Neural progenitor cell (in vitro differentiated cells): ENCODE results near the gene TEX2. TPM values are rescaled to one million over a fixed set of nuclear protein-coding genes. Genes with fewer than 3 reads are reported as not detected.

ENCODE experiments used
- DNase-seq: peaks from one replicate; pipeline ENCODE4 v3.0.0-alpha.2; 2016; ENCODE audit warnings: low spot score
- H2AFZ ChIP-seq: fragments of 200-600 bp; sonication (generic); replicated peaks from 2 replicates; pipeline ENCODE4 v1.6.1; 2016; ENCODE audit warnings: antibody characterized with exemption
- H3F3A ChIP-seq: fragments of 200-600 bp; sonication (generic); 2 replicates; pipeline ENCODE4 v1.6.1; 2016; ENCODE audit warnings: antibody characterized with exemption, low read depth
- H3K27ac ChIP-seq: fragments of 200-600 bp; sonication (generic); 2 replicates; pipeline ENCODE4 v1.5.1; 2016; ENCODE audit warnings: mild to moderate bottlenecking
- H3K27me3 ChIP-seq: fragments of 200-600 bp; sonication (generic); 2 replicates; pipeline ENCODE4 v1.6.1; 2016; ENCODE audit warnings: mild to moderate bottlenecking, moderate library complexity
- H3K36me3 ChIP-seq: fragments of 200-600 bp; sonication (generic); 2 replicates; pipeline ENCODE4 v1.5.1; 2016
- H3K4me1 ChIP-seq: fragments of 200-600 bp; sonication (generic); 2 replicates; pipeline ENCODE4 v1.6.1; 2016; ENCODE audit warnings: mixed run types
- H3K4me2 ChIP-seq: fragments of 200-600 bp; sonication (generic); 2 replicates; pipeline ENCODE4 v1.6.1; 2016
- H3K4me3 ChIP-seq: fragments of 200-600 bp; sonication (generic); 2 replicates; pipeline ENCODE4 v1.5.1; 2016
- H3K79me2 ChIP-seq: fragments of 200-600 bp; sonication (generic); 2 replicates; pipeline ENCODE4 v1.6.1; 2016; ENCODE audit warnings: low read depth
- H3K9ac ChIP-seq: fragments of 200-600 bp; sonication (generic); 2 replicates; pipeline ENCODE4 v1.6.1; 2016
- H3K9me3 ChIP-seq: fragments of 200-600 bp; sonication (generic); 2 replicates; pipeline ENCODE4 v1.5.1; 2016; ENCODE audit warnings: low read depth
- H4K20me1 ChIP-seq: fragments of 200-600 bp; sonication (generic); 2 replicates; pipeline ENCODE4 v1.6.1; 2016; ENCODE audit warnings: low read depth
- H3K27ac Mint-ChIP-seq: 3 replicates; pipeline ENCODE4 v1.8.0; 2021; ENCODE audit warnings: mixed read lengths
- H3K27me3 Mint-ChIP-seq: 2 replicates; pipeline ENCODE4 v1.8.0; 2022; ENCODE audit warnings: low read depth, mild to moderate bottlenecking, inconsistent platforms, moderate library complexity, mixed read lengths; ENCODE audit not compliant: insufficient read depth
- H3K36me3 Mint-ChIP-seq: 3 replicates; pipeline ENCODE4 v1.8.0; 2021; ENCODE audit warnings: mixed read lengths
- H3K4me1 Mint-ChIP-seq: 3 replicates; pipeline ENCODE4 v1.8.0; 2021; ENCODE audit warnings: mixed read lengths
- H3K4me3 Mint-ChIP-seq: 3 replicates; pipeline ENCODE4 v1.8.0; 2021; ENCODE audit warnings: mild to moderate bottlenecking, moderate library complexity, mixed read lengths
- H3K9me3 Mint-ChIP-seq: 3 replicates; pipeline ENCODE4 v1.8.0; 2020; ENCODE audit warnings: mixed read lengths
- EZH2 ChIP-seq: fragments of 200-600 bp; sonication (generic); IDR thresholded peaks from 2 replicates; pipeline ENCODE4 v1.6.1; 2017; ENCODE audit warnings: antibody characterized with exemption, mild to moderate bottlenecking, moderate library complexity
- EZH2phosphoT487 ChIP-seq: fragments of 200-600 bp; sonication (generic); IDR thresholded peaks from 2 replicates; pipeline ENCODE4 v1.6.1; 2017; ENCODE audit warnings: antibody characterized with exemption
- total RNA-seq: library from RNA; depleted of rRNA; stranded (reverse); fragments of >200 nt; gene quantifications from 2 replicates; pipeline ENCODE4 v1.2.3, GENCODE V29; 2015; ENCODE audit warnings: low replicate concordance
- TF ChIP-seq, protein P1 (sequence below): fragments of 200-600 bp; sonication (generic); IDR thresholded peaks from 2 replicates; pipeline ENCODE4 v1.5.1; 2017; ENCODE audit warnings: antibody characterized with exemption, mild to moderate bottlenecking

Gene TEX2
- total RNA-seq, 1 donor from 2014 or later, result 10.6 TPM

DNA sequence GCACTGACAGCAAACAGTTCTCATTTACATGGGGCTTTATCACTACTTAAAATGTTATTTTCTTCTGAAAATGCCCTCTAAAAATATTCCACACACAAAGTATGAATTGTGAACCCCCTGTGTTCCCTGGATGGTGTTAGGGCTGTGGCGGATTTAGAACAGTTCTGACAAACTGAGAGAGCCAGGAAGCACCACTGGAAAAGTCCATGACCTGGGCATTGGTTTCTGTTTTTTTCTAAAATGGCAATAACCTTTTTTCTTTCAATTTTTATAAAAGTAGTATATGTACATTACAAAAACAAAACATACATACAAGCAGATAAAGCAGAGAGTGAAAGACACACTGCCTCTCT is 112.1 kb downstream of the TEX2 start:
- Mint-ChIP-seq H3K4me1 (peaks cover 26% of the 10 kb centered on the region), H3K36me3 (peaks cover 25% of the 10 kb centered on the region), H3K9me3 (no peaks in the 10 kb centered on the region), H3K27me3 (no peaks in the 10 kb centered on the region), H3K27ac (no peak overlapping the region), H3K4me3 (no peak overlapping the region)
- no peak overlapping the region for H2AFZ ChIP-seq
- no peak overlapping the region for H3K4me2 ChIP-seq
- peaks cover 21% of the 10 kb centered on the region for H4K20me1 ChIP-seq
- H3K36me3 ChIP-seq, result peaks cover 5% of the 10 kb centered on the region
- TF ChIP-seq, protein P1, sequence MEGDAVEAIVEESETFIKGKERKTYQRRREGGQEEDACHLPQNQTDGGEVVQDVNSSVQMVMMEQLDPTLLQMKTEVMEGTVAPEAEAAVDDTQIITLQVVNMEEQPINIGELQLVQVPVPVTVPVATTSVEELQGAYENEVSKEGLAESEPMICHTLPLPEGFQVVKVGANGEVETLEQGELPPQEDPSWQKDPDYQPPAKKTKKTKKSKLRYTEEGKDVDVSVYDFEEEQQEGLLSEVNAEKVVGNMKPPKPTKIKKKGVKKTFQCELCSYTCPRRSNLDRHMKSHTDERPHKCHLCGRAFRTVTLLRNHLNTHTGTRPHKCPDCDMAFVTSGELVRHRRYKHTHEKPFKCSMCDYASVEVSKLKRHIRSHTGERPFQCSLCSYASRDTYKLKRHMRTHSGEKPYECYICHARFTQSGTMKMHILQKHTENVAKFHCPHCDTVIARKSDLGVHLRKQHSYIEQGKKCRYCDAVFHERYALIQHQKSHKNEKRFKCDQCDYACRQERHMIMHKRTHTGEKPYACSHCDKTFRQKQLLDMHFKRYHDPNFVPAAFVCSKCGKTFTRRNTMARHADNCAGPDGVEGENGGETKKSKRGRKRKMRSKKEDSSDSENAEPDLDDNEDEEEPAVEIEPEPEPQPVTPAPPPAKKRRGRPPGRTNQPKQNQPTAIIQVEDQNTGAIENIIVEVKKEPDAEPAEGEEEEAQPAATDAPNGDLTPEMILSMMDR, result no peak
- TF ChIP-seq EZH2 (no peak), EZH2phosphoT487 (no peak)
- H3K79me2 ChIP-seq, result peaks cover 18% of the 10 kb centered on the region
- H3K27me3 ChIP-seq, result no peaks in the 10 kb centered on the region
- no peak for DNase-seq
- H3K4me3 ChIP-seq, result no peak overlapping the region
- H3K27ac ChIP-seq, result no peak overlapping the region
- H3F3A ChIP-seq, result peaks cover 37% of the 10 kb centered on the region
- peaks cover 15% of the 10 kb centered on the region for H3K4me1 ChIP-seq
- H3K9ac ChIP-seq, result no peak overlapping the region
- no peaks in the 10 kb centered on the region for H3K9me3 ChIP-seq

DNA sequence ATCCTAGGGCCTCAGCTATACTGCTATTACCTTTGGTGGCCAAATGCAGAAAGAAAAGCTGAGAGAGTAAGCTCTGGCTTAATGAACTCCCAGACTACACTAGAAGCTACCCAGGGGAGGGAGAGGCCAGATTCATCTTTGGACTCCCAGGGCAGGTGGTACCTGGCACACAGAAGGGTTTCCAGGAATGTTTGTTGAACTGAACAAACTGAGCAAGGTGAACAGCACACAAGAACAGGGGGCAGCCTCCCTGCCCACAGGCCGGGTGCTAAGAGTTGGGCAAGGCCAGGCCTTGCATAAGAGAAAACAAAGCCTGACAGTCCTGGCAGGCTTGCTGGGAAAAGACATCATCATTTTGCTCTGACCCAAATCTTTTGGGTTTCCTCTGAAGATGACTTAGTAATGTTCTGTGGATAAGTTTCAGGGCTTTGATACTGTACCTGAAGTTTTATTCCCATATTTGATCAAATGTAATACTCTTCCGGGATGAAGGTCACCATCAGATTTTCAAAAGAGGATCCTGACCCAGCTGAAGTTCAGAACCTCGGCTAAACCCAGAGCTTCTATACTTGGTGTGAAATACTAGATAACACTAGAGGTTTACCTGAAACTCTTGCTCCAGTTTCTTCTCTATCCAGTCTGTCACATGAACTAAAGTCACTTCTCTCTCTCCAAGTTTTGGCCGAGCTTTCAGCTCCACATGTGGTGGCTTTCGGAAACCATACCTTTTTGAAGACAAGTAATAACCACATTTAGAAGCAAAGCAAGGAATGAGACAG is 112.6 kb downstream of the TEX2 start:
- H3K79me2 ChIP-seq, result peaks cover 20% of the 10 kb centered on the region
- H2AFZ ChIP-seq, result no peak overlapping the region
- H3K36me3 Mint-ChIP-seq, result peaks cover 25% of the 10 kb centered on the region
- H3K27me3 ChIP-seq, result no peaks in the 10 kb centered on the region
- H3K27ac Mint-ChIP-seq, result no peak overlapping the region
- H3K36me3 ChIP-seq, result peaks cover 5% of the 10 kb centered on the region
- no peak overlapping the region for H3K4me2 ChIP-seq
- no peaks in the 10 kb centered on the region for H3K27me3 Mint-ChIP-seq
- peaks cover 23% of the 10 kb centered on the region for H3K4me1 Mint-ChIP-seq
- peaks cover 37% of the 10 kb centered on the region for H3F3A ChIP-seq
- H3K4me1 ChIP-seq, result peaks cover 13% of the 10 kb centered on the region
- no peaks in the 10 kb centered on the region for H3K9me3 ChIP-seq
- H4K20me1 ChIP-seq, result peaks cover 21% of the 10 kb centered on the region
- H3K9ac ChIP-seq, result no peak overlapping the region
- H3K9me3 Mint-ChIP-seq, result no peaks in the 10 kb centered on the region
- DNase-seq, result no peak
- H3K27ac ChIP-seq, result no peak overlapping the region
- H3K4me3 Mint-ChIP-seq, result no peak overlapping the region
- TF ChIP-seq EZH2 (no peak), EZH2phosphoT487 (no peak)
- TF ChIP-seq, protein P1, result no peak
- H3K4me3 ChIP-seq, result no peak overlapping the region

DNA sequence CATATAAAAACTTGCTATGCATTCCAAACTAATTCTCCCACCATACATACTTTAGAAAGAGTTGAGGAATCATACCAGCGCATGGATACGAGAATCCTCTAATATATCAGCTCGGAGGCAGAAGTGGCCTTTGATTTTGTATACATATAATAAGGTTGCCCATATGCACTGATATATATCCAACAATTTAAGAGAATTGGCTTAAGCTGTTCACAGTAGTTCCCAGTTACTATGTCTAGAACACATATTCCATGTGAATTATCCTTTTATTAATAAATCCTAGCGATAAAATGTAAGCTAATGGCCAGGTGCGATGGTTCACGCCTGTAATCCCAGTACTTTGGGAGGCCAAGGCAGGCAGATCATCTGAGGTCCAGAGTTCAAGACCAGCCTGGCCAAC is 113.9 kb downstream of the TEX2 start:
- peaks cover 13% of the 10 kb centered on the region for H3K4me1 ChIP-seq
- no peak overlapping the region for H3K4me3 Mint-ChIP-seq
- H4K20me1 ChIP-seq, result peaks cover 21% of the 10 kb centered on the region
- H3K27ac ChIP-seq, result no peak overlapping the region
- no peaks in the 10 kb centered on the region for H3K27me3 ChIP-seq
- H3K4me3 ChIP-seq, result no peak overlapping the region
- TF ChIP-seq EZH2, result no peak
- no peak for TF ChIP-seq EZH2phosphoT487
- TF ChIP-seq, protein P1, result no peak
- no peak overlapping the region for H3K27ac Mint-ChIP-seq
- H3K9ac ChIP-seq, result no peak overlapping the region
- H3K9me3 Mint-ChIP-seq, result no peaks in the 10 kb centered on the region
- H3K4me2 ChIP-seq, result no peak overlapping the region
- peaks cover 20% of the 10 kb centered on the region for H3K4me1 Mint-ChIP-seq
- no peaks in the 10 kb centered on the region for H3K27me3 Mint-ChIP-seq
- no peak overlapping the region for H2AFZ ChIP-seq
- DNase-seq, result no peak
- peaks cover 20% of the 10 kb centered on the region for H3K79me2 ChIP-seq
- no peaks in the 10 kb centered on the region for H3K9me3 ChIP-seq
- H3K36me3 ChIP-seq, result peaks cover 5% of the 10 kb centered on the region
- peaks cover 37% of the 10 kb centered on the region for H3F3A ChIP-seq
- peaks cover 25% of the 10 kb centered on the region for H3K36me3 Mint-ChIP-seq
